ENCODE results near the gene TMSB10. TPM values are rescaled to one million over a fixed set of nuclear protein-coding genes. Genes with fewer than 3 reads are reported as not detected.

Gene TMSB10
- total and polyA plus RNA-seq, 2 of the 13 experiments (the other 11 are each of a cell fraction or from before 2014, with no cell fraction given) = 665 to 708 TPM

GRCh38 chr2:84954329-84954728 is 48.9 kb downstream of the TMSB10 start (continued):
- TF ChIP-seq IKZF5 (CRISPR knock-in tag; IDR thresholded peaks at IDR 0.05) = no peak
- peak; percentile 48; the same call in 1 of the 2 replicates for TF ChIP-seq ETV5 (CRISPR knock-in tag; IDR thresholded peaks at IDR 0.05; ENCODE audit: borderline replicate concordance)
- no peak for TF ChIP-seq MAFG (CRISPR knock-in tag; IDR thresholded peaks at IDR 0.05)
- TF ChIP-seq NKX3-1 (CRISPR knock-in tag; IDR thresholded peaks at IDR 0.05) = no peak
- TF ChIP-seq ZNF3 (CRISPR knock-in tag; IDR thresholded peaks at IDR 0.05) = 0 out of 2 replicates have a peak, but pooled peaks have one; percentile 15
- 0 out of 2 replicates have a peak, but pooled peaks have one; percentile 53 for TF ChIP-seq ZNF317 (CRISPR knock-in tag; IDR thresholded peaks at IDR 0.05)
- no peak for TF ChIP-seq ZHX1 (CRISPR knock-in tag; IDR thresholded peaks at IDR 0.05; ENCODE audit: low read depth)
- TF ChIP-seq ZNF782 (CRISPR knock-in tag; IDR thresholded peaks at IDR 0.05; ENCODE audit: borderline replicate concordance) = no peak
- peak; percentile 24; the same call in 1 of the 2 replicates for TF ChIP-seq MLX (CRISPR knock-in tag; IDR thresholded peaks at IDR 0.05)
- no peak for TF ChIP-seq TMF1 (CRISPR knock-in tag; IDR thresholded peaks at IDR 0.05; ENCODE audit: low read depth)
- TF ChIP-seq MAFF (IDR thresholded peaks at IDR 0.05; ENCODE audit: low read depth, low read length) = peak; percentile 71
- TF ChIP-seq MAF1 (CRISPR knock-in tag; IDR thresholded peaks at IDR 0.05; ENCODE audit: borderline replicate concordance) = no peak
- peak; percentile 27; the same call in 1 of the 2 replicates for TF ChIP-seq ERF (CRISPR knock-in tag; IDR thresholded peaks at IDR 0.05)
- peak; percentile 89; the same call in 1 of the 2 replicates for TF ChIP-seq RXRB (CRISPR knock-in tag; IDR thresholded peaks at IDR 0.05; ENCODE audit: borderline replicate concordance)
- peak; percentile 29; the same call in 1 of the 2 replicates for TF ChIP-seq FOXK1 (CRISPR knock-in tag; IDR thresholded peaks at IDR 0.05; ENCODE audit: borderline replicate concordance, low read depth)
- TF ChIP-seq AGO1 (IDR thresholded peaks at IDR 0.05; ENCODE audit: low read depth, low read length, poor library complexity, severe bottlenecking) = no peak
- TF ChIP-seq SKIL (CRISPR knock-in tag; IDR thresholded peaks at IDR 0.05; ENCODE audit: borderline replicate concordance) = no peak
- no peak for TF ChIP-seq ZSCAN30 (CRISPR knock-in tag; IDR thresholded peaks at IDR 0.05)
- TF ChIP-seq, protein P1, sequence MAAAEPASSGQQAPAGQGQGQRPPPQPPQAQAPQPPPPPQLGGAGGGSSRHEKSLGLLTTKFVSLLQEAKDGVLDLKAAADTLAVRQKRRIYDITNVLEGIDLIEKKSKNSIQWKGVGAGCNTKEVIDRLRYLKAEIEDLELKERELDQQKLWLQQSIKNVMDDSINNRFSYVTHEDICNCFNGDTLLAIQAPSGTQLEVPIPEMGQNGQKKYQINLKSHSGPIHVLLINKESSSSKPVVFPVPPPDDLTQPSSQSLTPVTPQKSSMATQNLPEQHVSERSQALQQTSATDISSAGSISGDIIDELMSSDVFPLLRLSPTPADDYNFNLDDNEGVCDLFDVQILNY (CRISPR knock-in tag; conservative IDR thresholded peaks at IDR 0.05) = no peak
- 0 out of 2 replicates have a peak, but pooled peaks have one; percentile 34 for TF ChIP-seq ZMYM4 (CRISPR knock-in tag; IDR thresholded peaks at IDR 0.05)

All from HepG2 (cell line).